ENCODE measurements around the gene PTGR3.

GRCh38 chr18:75164479-75164878 is 44.5 kb downstream of the PTGR3 start:
- no peak for TF ChIP-seq PPARA (CRISPR knock-in tag; IDR thresholded peaks at IDR 0.05; ENCODE audit: borderline replicate concordance)
- no peak for TF ChIP-seq CREB5 (CRISPR knock-in tag; IDR thresholded peaks at IDR 0.05; ENCODE audit: low read depth)
- TF ChIP-seq ESRRG (CRISPR knock-in tag; IDR thresholded peaks at IDR 0.05) = no peak
- no peak for TF ChIP-seq ZFP30 (CRISPR knock-in tag; IDR thresholded peaks at IDR 0.05)
- TF ChIP-seq TCF4 (CRISPR knock-in tag; IDR thresholded peaks at IDR 0.05; ENCODE audit: borderline replicate concordance) = no peak
- no peak for TF ChIP-seq CSRNP3 (CRISPR knock-in tag; IDR thresholded peaks at IDR 0.05)
- no peak for TF ChIP-seq PATZ1 (CRISPR knock-in tag; IDR thresholded peaks at IDR 0.05; ENCODE audit: borderline replicate concordance)

Measured in SK-N-SH treated with all-trans-retinoic acid at 6 μM for 48 hours (cell line).